NB4 (cell line): Measurements from ENCODE around the gene CCDC15.

Experiments
- CTCF ChIP-seq: IDR thresholded peaks from one replicate; pipeline ENCODE4 v1.5.1; 2012; ENCODE audit warnings: low read depth, low read length
- POLR2A ChIP-seq: IDR thresholded peaks from 2 replicates; pipeline ENCODE4 v1.6.1; 2011; ENCODE audit warnings: mild to moderate bottlenecking; ENCODE audit not compliant: insufficient read length; ENCODE audit errors: extremely low read depth

- TF ChIP-seq CTCF: no peak
- no peak for TF ChIP-seq POLR2A
Measured at GRCh38 chr11:125082611-125083311, 128.8 kb downstream of the CCDC15 start.
